Activated CD8-positive, alpha-beta memory T cell treated with anti-CD3 and anti-CD28 coated beads, Interleukin-2, amount 10 ng/mL, durations not matched to agents 7 days and 5 days (primary cell): ENCODE results near the gene KRT71. TPM values are rescaled to one million over a fixed set of nuclear protein-coding genes. Genes with fewer than 3 reads are reported as not detected.

Source experiments
- ATAC-seq: fragments of 150-1000 bp; cut with Tn5 transposase; one replicate; pipeline ENCODE4 v1.10.0; 2021; ENCODE audit warnings: moderate library complexity
- CTCF ChIA-PET: fragments of 350-600 bp; sonication (Branson Sonifier 250); formaldehyde crosslinking; loops from one replicate; lab custom pipeline; 2021; ENCODE audit warnings: antibody characterized with exemption; lab: Charles Lee
- DNase-seq: peaks from one replicate; pipeline ENCODE4 v3.0.0-alpha.2; 2020
- H3K27ac Mint-ChIP-seq: one replicate; pipeline ENCODE4 v1.8.0; 2021; ENCODE audit warnings: mild to moderate bottlenecking, mixed read lengths
- H3K27me3 Mint-ChIP-seq: one replicate; pipeline ENCODE4 v1.8.0; 2021; ENCODE audit warnings: mixed read lengths
- H3K36me3 Mint-ChIP-seq: one replicate; pipeline ENCODE4 v1.8.0; 2021; ENCODE audit warnings: mild to moderate bottlenecking, mixed read lengths
- H3K4me1 Mint-ChIP-seq: one replicate; pipeline ENCODE4 v1.8.0; 2021; ENCODE audit warnings: mixed read lengths
- H3K4me3 Mint-ChIP-seq: one replicate; pipeline ENCODE4 v1.8.0; 2021; ENCODE audit warnings: mild to moderate bottlenecking, moderate library complexity, mixed read lengths
- H3K9me3 Mint-ChIP-seq: one replicate; pipeline ENCODE4 v1.8.0; 2022; ENCODE audit warnings: low read depth, mixed read lengths
- total RNA-seq, 2 experiments: library from RNA; stranded (reverse); gene quantifications; one replicate each; pipeline ENCODE4 v1.2.3, GENCODE V29; 2021

Gene KRT71
- total RNA-seq, 2 experiments from 2014 or later = not detected

DNA sequence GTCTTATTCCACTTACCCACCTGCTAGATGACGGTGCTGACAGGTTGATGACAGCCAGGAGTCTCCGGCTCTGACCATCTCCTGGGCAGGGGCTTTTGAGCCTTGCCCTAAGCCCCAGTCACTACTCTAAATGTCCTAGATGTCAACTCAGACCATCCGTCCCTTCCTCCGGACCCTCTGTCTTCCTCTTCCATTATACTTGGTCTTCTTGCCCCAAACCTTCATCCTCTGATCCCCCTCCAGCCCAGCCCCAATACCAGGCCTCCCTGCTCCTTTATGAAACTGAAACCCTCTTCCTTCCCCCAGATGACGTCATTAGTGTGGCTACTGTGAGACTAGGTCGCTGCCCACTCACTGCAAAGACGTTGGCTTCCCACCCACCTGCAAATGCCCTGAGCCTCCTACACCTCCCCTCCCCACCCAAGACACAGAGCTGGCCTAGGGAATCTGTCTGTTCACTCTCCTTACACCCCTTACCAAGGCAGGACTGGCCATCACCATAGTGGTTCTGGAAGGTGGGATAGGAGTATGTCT is 10.1 kb downstream of the KRT71 start:
- H3K27me3 Mint-ChIP-seq = peaks cover 6% of the 10 kb centered on the region
- H3K4me1 Mint-ChIP-seq = peaks cover 6% of the 10 kb centered on the region
- CTCF ChIA-PET = no interaction called here
- no peak overlapping the region for H3K27ac Mint-ChIP-seq
- no peaks in the 10 kb centered on the region for H3K9me3 Mint-ChIP-seq
- DNase-seq (no peak), ATAC-seq (no peak)
- no peaks in the 10 kb centered on the region for H3K36me3 Mint-ChIP-seq
- no peak overlapping the region for H3K4me3 Mint-ChIP-seq

- H3K27ac Mint-ChIP-seq = no peak overlapping the region
- H3K4me3 Mint-ChIP-seq = no peak overlapping the region
- CTCF ChIA-PET = no interaction called here
These were observed 10.8 kb downstream of the KRT71 start for GRCh38 chr12:52542157-52542556.

GRCh38 chr12:52541709-52542108 is 11.2 kb downstream of the KRT71 start:
- no peaks in the 10 kb centered on the region for H3K9me3 Mint-ChIP-seq
- H3K27me3 Mint-ChIP-seq = peaks cover 8% of the 10 kb centered on the region
- peaks cover 6% of the 10 kb centered on the region for H3K4me1 Mint-ChIP-seq
- H3K27ac Mint-ChIP-seq = no peak overlapping the region
- no peaks in the 10 kb centered on the region for H3K36me3 Mint-ChIP-seq
- H3K4me3 Mint-ChIP-seq = no peak overlapping the region
- no peak for DNase-seq
- CTCF ChIA-PET = interaction anchor here (1.6 kb wide), 1 partner anchor 22 kb away, joined by 3 read pairs; no protein-coding TSS in a partner anchor
- no peak for ATAC-seq

More at GRCh38 chr12:52542157-52542556, 10.8 kb downstream of the KRT71 start:
- no peak for ATAC-seq
- peaks cover 6% of the 10 kb centered on the region for H3K4me1 Mint-ChIP-seq
- H3K36me3 Mint-ChIP-seq = no peaks in the 10 kb centered on the region
- H3K9me3 Mint-ChIP-seq = no peaks in the 10 kb centered on the region
- peaks cover 8% of the 10 kb centered on the region for H3K27me3 Mint-ChIP-seq
- DNase-seq = no peak

DNA sequence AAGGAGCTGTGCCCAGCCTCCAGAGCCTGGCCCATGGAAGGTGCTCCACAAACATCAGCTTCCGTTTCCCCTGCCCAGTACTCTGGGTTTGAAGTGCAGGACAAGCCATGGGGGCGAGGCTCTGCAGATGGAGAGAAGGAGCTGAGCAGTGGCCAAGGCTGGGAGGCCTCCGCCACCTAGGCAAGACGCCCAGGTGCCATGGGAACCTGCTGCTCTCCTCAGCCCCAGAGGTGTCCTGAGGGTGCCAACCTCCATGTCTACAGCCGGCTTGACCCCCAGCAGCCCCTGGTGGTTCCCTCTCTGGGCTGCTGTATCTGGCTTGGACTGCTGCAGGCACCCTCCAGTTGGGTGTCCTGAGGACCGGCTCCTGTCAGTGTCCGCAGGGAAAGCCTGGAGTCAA is 12.4 kb downstream of the KRT71 start:
- H3K9me3 Mint-ChIP-seq = no peaks in the 10 kb centered on the region
- peaks cover 6% of the 10 kb centered on the region for H3K4me1 Mint-ChIP-seq
- ATAC-seq (no peak), DNase-seq (no peak)
- CTCF ChIA-PET = interaction anchor here (1.6 kb wide), 1 partner anchor 23 kb away, joined by 3 read pairs; no protein-coding TSS in a partner anchor
- H3K27ac Mint-ChIP-seq = no peak overlapping the region
- no peak overlapping the region for H3K4me3 Mint-ChIP-seq
- no peaks in the 10 kb centered on the region for H3K36me3 Mint-ChIP-seq
- peaks cover 10% of the 10 kb centered on the region for H3K27me3 Mint-ChIP-seq

- ATAC-seq (no peak), DNase-seq (no peak)
- H3K4me1 Mint-ChIP-seq = peaks cover 6% of the 10 kb centered on the region
- H3K9me3 Mint-ChIP-seq = no peaks in the 10 kb centered on the region
- H3K36me3 Mint-ChIP-seq = no peaks in the 10 kb centered on the region
- no peak overlapping the region for H3K4me3 Mint-ChIP-seq
- CTCF ChIA-PET = interaction anchor here (0.8 kb wide), 1 partner anchor 441 kb away, joined by 3 read pairs; no protein-coding TSS in a partner anchor
- H3K27me3 Mint-ChIP-seq = peaks cover 11% of the 10 kb centered on the region
- no peak overlapping the region for H3K27ac Mint-ChIP-seq
These were observed 13.1 kb downstream of the KRT71 start for GRCh38 chr12:52539821-52540173.

DNA sequence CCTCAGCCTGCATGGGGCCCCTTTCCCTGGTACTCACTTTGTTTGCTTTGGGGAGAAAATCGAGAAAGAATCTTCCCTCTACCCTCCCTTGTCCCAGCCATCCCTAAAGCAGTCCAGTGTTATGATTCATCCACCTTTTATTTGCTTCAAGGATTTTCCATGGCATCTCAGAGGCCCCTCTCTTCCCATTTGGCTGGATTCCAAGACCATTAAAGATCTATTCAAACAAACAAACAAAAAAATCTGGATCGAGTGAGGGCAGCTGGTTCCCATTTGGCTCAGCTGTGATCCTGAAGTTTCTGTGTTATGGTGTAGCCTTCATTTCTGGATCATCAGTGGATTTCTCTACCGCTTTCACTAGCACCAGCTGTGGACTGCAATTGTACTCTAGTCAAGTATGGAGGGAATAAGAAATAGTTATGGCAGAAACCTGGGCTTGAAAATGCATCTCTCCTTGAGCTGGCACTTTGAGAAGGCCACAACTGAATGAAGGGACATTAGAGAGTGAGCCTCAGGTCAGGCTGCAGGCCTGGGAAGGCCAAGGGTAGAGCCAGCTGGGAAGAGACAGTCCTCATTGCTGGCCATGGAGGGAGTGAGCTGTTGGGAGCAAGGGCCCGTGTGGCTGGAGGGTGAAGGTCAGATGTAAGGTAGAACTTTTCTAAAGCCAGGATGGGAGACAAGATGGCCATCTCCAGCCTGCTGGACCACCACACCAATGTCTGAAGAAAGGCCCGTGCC is 13.7 kb downstream of the KRT71 start:
- Mint-ChIP-seq H3K9me3 (no peaks in the 10 kb centered on the region), H3K4me1 (peaks cover 6% of the 10 kb centered on the region), H3K36me3 (no peaks in the 10 kb centered on the region), H3K27ac (no peak overlapping the region), H3K4me3 (no peak overlapping the region), H3K27me3 (peaks cover 11% of the 10 kb centered on the region)
- CTCF ChIA-PET = interaction anchor here (0.8 to 2.2 kb wide), 2 partner anchors 340 to 442 kb away, joined by 3 to 10 read pairs; no protein-coding TSS in a partner anchor
- DNase-seq = no peak
- no peak for ATAC-seq

DNA sequence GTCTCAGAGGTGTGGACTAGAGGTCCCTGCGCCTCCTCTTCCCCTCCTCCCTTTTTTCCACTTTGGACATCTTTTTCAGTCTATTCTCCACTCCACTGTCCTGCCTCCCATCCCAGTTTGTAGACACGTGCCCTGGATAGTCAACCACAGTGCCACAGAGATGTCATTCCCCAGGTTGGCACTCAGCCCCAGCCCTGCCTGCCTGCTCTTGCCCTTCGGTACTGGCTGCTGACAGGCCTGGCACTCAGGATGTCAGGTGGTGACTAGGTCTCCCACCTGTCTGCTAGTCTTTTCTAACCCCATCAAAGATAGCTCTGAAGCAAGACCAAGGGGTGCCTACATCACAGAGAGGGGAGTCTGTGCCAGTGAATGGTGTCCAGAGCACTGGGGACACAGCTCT is 15.8 kb downstream of the KRT71 start:
- DNase-seq (no peak), ATAC-seq (no peak)
- Mint-ChIP-seq H3K27ac (no peak overlapping the region), H3K9me3 (no peaks in the 10 kb centered on the region), H3K4me1 (no peaks in the 10 kb centered on the region), H3K36me3 (no peaks in the 10 kb centered on the region), H3K27me3 (peaks cover 11% of the 10 kb centered on the region), H3K4me3 (no peak overlapping the region)
- CTCF ChIA-PET = interaction anchor here (2.2 kb wide), 1 partner anchor 343 kb away, joined by 10 read pairs; no protein-coding TSS in a partner anchor

DNA sequence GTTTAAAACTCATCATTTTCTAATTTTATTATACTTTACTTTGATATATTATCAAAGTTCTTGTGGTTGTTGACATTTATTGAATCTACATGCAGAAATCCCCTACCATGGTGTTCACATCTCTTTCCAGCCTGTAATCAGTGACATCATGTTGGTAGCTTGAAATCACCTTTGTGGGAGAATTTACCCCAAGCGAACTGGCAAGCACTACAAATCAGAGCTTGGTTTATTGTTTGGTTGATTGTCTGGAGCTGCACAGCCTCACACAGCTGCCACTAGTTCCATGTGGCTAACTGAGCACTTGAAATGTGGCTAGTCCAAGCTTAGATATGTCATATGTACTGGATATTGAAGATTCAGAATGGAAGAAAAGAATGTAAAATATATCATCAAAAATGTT is 17.4 kb downstream of the KRT71 start:
- Mint-ChIP-seq H3K4me3 (no peak overlapping the region), H3K36me3 (no peaks in the 10 kb centered on the region), H3K9me3 (no peaks in the 10 kb centered on the region), H3K27me3 (peaks cover 11% of the 10 kb centered on the region), H3K4me1 (no peaks in the 10 kb centered on the region), H3K27ac (no peak overlapping the region)
- DNase-seq (no peak), ATAC-seq (no peak)
- CTCF ChIA-PET = no interaction called here

GRCh38 chr12:52534482-52534881 is 18.5 kb downstream of the KRT71 start:
- DNase-seq (no peak), ATAC-seq (no peak)
- Mint-ChIP-seq H3K4me3 (no peak overlapping the region), H3K36me3 (no peaks in the 10 kb centered on the region), H3K4me1 (no peaks in the 10 kb centered on the region), H3K27me3 (peaks cover 11% of the 10 kb centered on the region), H3K27ac (no peak overlapping the region), H3K9me3 (no peaks in the 10 kb centered on the region)
- CTCF ChIA-PET = no interaction called here

DNA sequence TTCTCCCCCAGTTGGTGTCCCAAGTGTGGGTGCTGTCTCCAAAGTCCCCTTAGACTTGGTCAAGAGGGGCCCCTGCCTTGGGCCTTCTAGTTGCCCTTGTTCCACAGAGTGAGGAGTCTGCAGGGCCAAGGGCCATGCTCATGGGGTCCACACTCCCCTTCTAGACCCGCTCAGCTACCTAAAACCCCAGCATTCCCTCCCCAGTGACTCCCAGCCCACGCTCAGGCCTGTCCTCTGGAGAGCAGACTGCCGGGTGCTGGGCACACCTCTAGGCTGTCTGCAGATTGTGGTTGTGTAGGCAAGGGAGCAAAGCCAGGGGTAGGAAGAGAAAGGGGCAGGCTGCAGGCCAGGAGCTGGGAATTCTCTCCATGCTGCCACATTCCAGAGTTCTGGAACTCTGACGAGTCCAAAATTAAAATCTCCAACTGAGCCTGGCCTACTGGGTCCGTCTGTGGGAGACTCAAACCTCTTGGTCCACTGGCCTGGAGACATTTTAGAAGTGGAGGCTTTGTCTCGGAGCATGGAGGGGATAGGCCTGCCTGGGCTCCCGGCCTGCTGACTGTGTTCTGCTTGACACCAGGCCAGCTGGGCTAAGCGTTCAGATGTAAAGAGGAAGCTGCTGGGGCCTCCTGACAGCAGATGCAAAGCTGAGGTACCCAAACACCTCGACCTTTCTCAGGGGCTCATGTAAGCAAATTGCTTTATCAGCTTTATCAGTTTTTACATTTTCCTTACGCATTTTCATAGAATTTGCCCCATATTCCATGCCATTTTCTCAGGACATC is 19.1 kb downstream of the KRT71 start:
- Mint-ChIP-seq H3K4me1 (no peaks in the 10 kb centered on the region), H3K27me3 (peaks cover 11% of the 10 kb centered on the region), H3K4me3 (no peak overlapping the region), H3K9me3 (no peaks in the 10 kb centered on the region), H3K36me3 (no peaks in the 10 kb centered on the region), H3K27ac (no peak overlapping the region)
- ATAC-seq (no peak), DNase-seq (no peak)
- CTCF ChIA-PET = no interaction called here

GRCh38 chr12:52532636-52533035 is 20.3 kb downstream of the KRT71 start:
- Mint-ChIP-seq H3K27me3 (peaks cover 4% of the 10 kb centered on the region), H3K4me3 (no peak overlapping the region), H3K27ac (no peak overlapping the region), H3K4me1 (no peaks in the 10 kb centered on the region), H3K36me3 (no peaks in the 10 kb centered on the region), H3K9me3 (no peaks in the 10 kb centered on the region)
- ATAC-seq (no peak), DNase-seq (no peak)
- CTCF ChIA-PET = interaction anchor here (1.2 kb wide), 1 partner anchor 347 kb away, joined by 3 read pairs; no protein-coding TSS in a partner anchor

GRCh38 chr12:52531566-52532300 is 21.2 kb downstream of the KRT71 start:
- CTCF ChIA-PET = interaction anchor here (1.2 kb wide), 1 partner anchor 348 kb away, joined by 3 read pairs; no protein-coding TSS in a partner anchor
- H3K9me3 Mint-ChIP-seq = no peaks in the 10 kb centered on the region
- no peak overlapping the region for H3K27ac Mint-ChIP-seq
- H3K4me1 Mint-ChIP-seq = peaks cover 4% of the 10 kb centered on the region
- no peak for ATAC-seq
- DNase-seq = no peak
- peaks cover 2% of the 10 kb centered on the region for H3K27me3 Mint-ChIP-seq
- no peak overlapping the region for H3K4me3 Mint-ChIP-seq
- no peaks in the 10 kb centered on the region for H3K36me3 Mint-ChIP-seq

DNA sequence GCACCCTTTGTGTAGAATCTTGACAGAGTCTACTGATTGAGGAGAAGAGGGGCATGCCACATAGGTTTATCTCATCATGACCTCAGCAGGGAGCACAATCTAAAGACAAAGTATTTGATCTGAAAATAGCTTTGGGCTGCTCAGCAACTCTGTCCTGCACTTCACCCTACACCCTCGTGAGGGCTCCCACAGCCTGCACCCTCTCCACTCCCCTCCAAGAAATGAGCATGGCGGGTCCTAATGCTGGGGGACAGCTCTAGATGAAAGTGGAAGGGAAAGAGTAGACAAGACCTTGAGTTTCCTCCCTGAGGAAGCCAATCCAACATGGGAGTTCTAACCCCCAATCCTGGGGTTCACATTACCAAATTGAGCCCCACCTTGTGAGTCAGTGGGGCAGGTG is 22.0 kb downstream of the KRT71 start:
- ATAC-seq = no peak
- Mint-ChIP-seq H3K9me3 (no peaks in the 10 kb centered on the region), H3K27me3 (peaks cover 2% of the 10 kb centered on the region), H3K4me3 (no peak overlapping the region), H3K27ac (no peak overlapping the region), H3K36me3 (no peaks in the 10 kb centered on the region), H3K4me1 (peaks cover 9% of the 10 kb centered on the region)
- CTCF ChIA-PET = no interaction called here
- DNase-seq = no peak
